Right atrium auricular region (tissue), 2 donors: ENCODE results near the gene A3GALT2. TPM values are rescaled to one million over a fixed set of nuclear protein-coding genes. Genes with fewer than 3 reads are reported as not detected.

Experiments
- DNase-seq: peaks from one replicate; pipeline ENCODE4 v3.0.0-alpha.2; 2019; ENCODE audit warnings: low spot score
- H3K27ac ChIP-seq, 2 donors: fragments of 200-600 bp; sonication (generic); 1 replicate in 1 of 2; 2 replicates in 1 of 2; pipeline ENCODE4 v1.5.1; 2016 to 2019
- H3K27me3 ChIP-seq, 2 donors: fragments of 200-600 bp; sonication (generic); one replicate each; pipeline versions ENCODE4 v1.5.1 to v1.6.0; 2017 to 2019
- H3K36me3 ChIP-seq: fragments of 200-600 bp; sonication (generic); one replicate; pipeline ENCODE4 v1.5.1; 2016
- H3K4me1 ChIP-seq, 2 donors: fragments of 200-600 bp; sonication (generic); one replicate each; pipeline versions ENCODE4 v1.5.1 to v1.6.0; 2017 to 2019
- H3K4me3 ChIP-seq, 2 donors: fragments of 200-600 bp; sonication (generic); 1 replicate in 1 of 2; 2 replicates in 1 of 2; pipeline ENCODE4 v1.5.1; 2017 to 2019; ENCODE audit warnings: mild to moderate bottlenecking in 1 of 2, moderate library complexity in 1 of 2
- H3K9me3 ChIP-seq, 2 donors: fragments of 200-600 bp; sonication (generic); one replicate each; pipeline ENCODE4 v1.5.1; 2019
- total RNA-seq, 2 donors: library from RNA; depleted of rRNA; stranded (reverse); fragments of >200 nt; gene quantifications; one replicate each; pipeline ENCODE4 v1.1.0, GENCODE V29; 2016
- TF ChIP-seq, protein P1 (sequence below), 2 donors: fragments of 200-600 bp; sonication (generic); IDR thresholded peaks; one replicate each; pipeline ENCODE4 v1.5.1; 2019; ENCODE audit warnings: antibody characterized with exemption in 2 of 2

A3GALT2 gene
- total RNA-seq, 2 donors from 2014 or later: not detected

DNA sequence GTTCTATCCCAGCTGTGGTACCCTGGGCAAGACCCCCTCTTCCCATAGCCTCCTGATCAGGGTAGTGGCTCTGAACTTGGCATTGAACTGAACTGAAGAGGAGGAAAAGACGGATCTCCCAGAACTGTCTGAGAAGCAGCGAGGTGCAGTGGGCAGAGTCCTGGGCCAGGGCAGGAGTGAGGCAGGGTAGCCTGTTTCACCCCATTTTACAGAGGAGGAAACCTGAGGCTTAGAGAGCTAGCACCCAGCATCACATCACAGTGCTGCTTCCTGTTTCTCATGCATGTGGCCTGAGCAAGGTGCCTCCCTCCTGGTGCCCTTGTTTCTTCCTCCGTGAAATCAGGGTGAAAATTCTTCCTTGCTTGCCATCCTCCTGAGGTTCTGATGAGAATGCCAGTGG, 47.5 kb downstream of the A3GALT2 start:
- peaks cover 28% of the 10 kb centered on the region for H3K36me3 ChIP-seq
- H3K9me3 ChIP-seq: no peaks in the 10 kb centered on the region
- TF ChIP-seq, protein P1, sequence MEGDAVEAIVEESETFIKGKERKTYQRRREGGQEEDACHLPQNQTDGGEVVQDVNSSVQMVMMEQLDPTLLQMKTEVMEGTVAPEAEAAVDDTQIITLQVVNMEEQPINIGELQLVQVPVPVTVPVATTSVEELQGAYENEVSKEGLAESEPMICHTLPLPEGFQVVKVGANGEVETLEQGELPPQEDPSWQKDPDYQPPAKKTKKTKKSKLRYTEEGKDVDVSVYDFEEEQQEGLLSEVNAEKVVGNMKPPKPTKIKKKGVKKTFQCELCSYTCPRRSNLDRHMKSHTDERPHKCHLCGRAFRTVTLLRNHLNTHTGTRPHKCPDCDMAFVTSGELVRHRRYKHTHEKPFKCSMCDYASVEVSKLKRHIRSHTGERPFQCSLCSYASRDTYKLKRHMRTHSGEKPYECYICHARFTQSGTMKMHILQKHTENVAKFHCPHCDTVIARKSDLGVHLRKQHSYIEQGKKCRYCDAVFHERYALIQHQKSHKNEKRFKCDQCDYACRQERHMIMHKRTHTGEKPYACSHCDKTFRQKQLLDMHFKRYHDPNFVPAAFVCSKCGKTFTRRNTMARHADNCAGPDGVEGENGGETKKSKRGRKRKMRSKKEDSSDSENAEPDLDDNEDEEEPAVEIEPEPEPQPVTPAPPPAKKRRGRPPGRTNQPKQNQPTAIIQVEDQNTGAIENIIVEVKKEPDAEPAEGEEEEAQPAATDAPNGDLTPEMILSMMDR (IDR thresholded peaks at IDR 0.05): no peak
- H3K4me1 ChIP-seq: peaks cover 0 to 40% of the 10 kb centered on the region in 2 donors
- no peak overlapping the region for H3K4me3 ChIP-seq
- no peaks in the 10 kb centered on the region for H3K27me3 ChIP-seq
- DNase-seq: no peak
- H3K27ac ChIP-seq: no peak overlapping the region

DNA sequence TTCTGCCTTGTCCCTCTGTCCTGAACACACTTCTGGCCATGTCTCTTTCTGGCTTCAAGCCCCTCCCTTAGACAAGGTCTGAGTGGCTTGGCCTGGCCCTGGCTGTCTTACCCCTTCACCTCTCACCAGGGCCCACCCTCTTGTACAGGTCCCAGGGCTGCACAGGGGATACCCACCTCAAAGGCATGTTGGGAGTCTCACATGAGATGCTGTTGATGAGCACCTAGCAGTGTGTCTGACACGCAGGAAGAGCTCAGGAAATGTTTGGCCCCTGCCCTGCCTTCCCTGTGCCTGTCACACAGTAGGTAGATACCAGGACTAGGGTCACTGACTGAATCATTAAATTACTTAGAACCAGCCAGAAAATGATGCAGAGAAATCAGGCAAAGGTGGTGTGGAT, 48.0 kb downstream of the A3GALT2 start:
- no peaks in the 10 kb centered on the region for H3K9me3 ChIP-seq
- peaks cover 23% of the 10 kb centered on the region for H3K36me3 ChIP-seq
- no peaks in the 10 kb centered on the region for H3K27me3 ChIP-seq
- H3K4me1 ChIP-seq: peaks cover 0 to 44% of the 10 kb centered on the region in 2 donors
- TF ChIP-seq, protein P1 (IDR thresholded peaks at IDR 0.05): no peak
- DNase-seq: no peak
- H3K4me3 ChIP-seq: no peak overlapping the region
- no peak overlapping the region for H3K27ac ChIP-seq

DNA sequence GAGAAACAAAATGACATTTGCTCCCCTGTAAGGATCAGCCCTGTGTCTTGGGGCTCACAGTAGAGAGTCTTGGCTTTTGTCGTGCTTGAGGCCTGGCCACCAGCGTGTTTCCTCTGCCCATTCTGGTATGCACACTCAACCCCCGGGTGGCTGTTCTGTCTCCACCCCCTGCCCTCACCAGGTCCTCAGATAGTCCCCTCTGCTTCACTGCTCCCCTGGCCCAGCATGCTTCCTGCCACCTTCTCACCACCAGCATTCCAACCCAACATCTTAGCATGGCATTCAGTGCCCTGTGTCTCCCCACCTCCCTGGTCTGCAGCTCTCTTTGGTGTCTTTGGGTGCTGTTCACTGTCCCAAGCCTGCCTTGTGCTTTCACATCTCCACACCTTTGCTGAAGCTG, 48.4 kb downstream of the A3GALT2 start:
- H3K4me1 ChIP-seq: peaks cover 0 to 44% of the 10 kb centered on the region in 2 donors
- TF ChIP-seq, protein P1 (IDR thresholded peaks at IDR 0.05): no peak

DNA sequence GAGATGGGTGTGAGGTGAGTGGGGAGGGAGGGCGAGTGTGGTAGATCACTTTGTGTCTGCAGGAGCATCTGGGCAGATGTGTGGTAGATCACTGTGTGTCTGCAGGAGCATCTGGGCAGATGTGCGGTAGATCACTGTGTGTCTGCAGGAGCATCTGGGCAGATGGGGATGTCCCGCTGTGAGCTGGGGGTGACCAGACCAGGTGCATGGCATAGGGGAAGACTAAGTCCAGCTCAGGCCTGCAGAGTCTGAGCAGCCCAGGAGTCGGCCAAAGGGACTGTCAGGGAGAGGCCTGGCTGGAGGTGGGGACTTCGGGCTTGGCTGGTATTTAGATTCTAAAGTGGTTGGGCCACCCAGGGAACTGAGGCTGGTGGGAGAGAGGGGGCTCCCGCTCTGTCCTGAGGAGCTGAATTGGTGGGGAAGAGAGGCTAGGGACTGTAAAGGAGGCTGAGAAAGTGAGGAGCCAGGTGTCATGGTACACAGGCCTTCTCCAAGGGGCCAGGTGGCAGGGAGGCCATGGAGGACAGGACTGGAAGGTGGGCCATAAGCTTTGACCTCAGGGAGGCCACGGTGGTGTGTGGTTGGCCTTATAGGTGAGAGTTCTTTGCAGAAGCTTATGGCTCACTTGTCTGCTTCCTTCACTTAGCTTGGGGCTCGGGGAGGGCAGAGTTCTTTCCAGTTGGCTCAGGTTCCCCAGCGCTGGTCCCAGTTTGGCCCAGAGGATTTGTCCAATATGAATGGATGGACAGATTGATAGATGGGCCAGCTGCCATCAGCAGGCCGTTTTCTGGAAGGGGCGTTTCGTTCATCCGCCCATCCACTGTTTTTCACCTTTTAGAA, 49.0 kb downstream of the A3GALT2 start:
- Histone ChIP-seq H3K9me3 (no peaks in the 10 kb centered on the region), H3K27ac (no peak overlapping the region), H3K4me1 (peaks cover 0 to 47% of the 10 kb centered on the region in 2 donors), H3K4me3 (no peak overlapping the region), H3K27me3 (no peaks in the 10 kb centered on the region), H3K36me3 (peaks cover 13% of the 10 kb centered on the region)
- TF ChIP-seq, protein P1 (IDR thresholded peaks at IDR 0.05): no peak
- no peak for DNase-seq

More for the DNA sequence above, 48.4 kb downstream of the A3GALT2 start:
- H3K4me3 ChIP-seq: no peak overlapping the region
- no peak overlapping the region for H3K27ac ChIP-seq
- peaks cover 19% of the 10 kb centered on the region for H3K36me3 ChIP-seq
- H3K9me3 ChIP-seq: no peaks in the 10 kb centered on the region
- no peak for DNase-seq
- no peaks in the 10 kb centered on the region for H3K27me3 ChIP-seq

DNA sequence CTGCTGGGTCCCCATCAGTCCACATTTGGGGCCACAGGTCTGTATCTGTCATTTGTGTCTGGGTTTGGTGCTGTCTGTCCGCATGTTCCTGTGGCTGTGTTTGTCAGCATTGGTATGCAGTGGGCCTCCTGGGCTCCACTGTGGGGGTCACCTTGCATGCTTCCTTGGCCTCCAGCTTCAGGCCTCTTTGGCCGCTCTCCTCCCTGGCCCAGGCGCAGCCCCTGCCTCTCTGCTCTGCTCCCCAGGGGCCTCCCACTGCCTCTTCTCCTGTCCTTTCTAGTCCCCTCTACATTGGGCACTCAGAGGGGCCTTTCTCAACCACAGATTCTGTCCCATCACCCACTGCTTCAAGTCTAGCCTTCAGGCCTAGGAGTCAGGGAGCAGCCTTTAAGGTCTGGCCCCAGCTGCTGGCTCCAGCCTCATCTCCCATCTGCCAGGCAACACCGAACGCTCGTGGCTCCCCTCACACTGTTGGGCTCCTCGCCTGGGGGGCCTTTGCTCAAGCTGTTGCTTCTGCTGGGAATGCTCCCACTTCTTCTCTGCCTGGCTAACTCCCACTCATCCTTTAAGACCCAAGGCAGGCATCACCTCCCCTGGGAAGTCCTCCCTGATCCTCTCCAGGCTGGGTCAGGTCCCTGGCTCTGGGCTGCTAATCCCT, 50.0 kb downstream of the A3GALT2 start:
- Histone ChIP-seq H3K4me3 (no peak overlapping the region), H3K27ac (no peak overlapping the region), H3K9me3 (no peaks in the 10 kb centered on the region), H3K36me3 (peaks cover 9% of the 10 kb centered on the region), H3K4me1 (peaks cover 0 to 56% of the 10 kb centered on the region in 2 donors), H3K27me3 (no peaks in the 10 kb centered on the region)
- TF ChIP-seq, protein P1 (IDR thresholded peaks at IDR 0.05): no peak
- no peak for DNase-seq
